Stomach (tissue), 4 donors: ENCODE results near the gene FANK1.

ENCODE experiments used
- POLR2A ChIP-seq, 4 donors: fragments of 450-650 bp; IDR thresholded peaks; one replicate each; pipeline ENCODE4 v1.6.1; 2016; ENCODE audit warnings: antibody characterized with exemption in 4 of 4, control low read depth in 2 of 4, mild to moderate bottlenecking in 1 of 4, moderate library complexity in 1 of 4
- POLR2AphosphoS5 ChIP-seq, 3 donors: sonication (generic); formaldehyde crosslinking; IDR thresholded peaks; one replicate each; pipeline ENCODE4 v1.6.1; 2016; ENCODE audit warnings: antibody characterized with exemption in 3 of 3

DNA sequence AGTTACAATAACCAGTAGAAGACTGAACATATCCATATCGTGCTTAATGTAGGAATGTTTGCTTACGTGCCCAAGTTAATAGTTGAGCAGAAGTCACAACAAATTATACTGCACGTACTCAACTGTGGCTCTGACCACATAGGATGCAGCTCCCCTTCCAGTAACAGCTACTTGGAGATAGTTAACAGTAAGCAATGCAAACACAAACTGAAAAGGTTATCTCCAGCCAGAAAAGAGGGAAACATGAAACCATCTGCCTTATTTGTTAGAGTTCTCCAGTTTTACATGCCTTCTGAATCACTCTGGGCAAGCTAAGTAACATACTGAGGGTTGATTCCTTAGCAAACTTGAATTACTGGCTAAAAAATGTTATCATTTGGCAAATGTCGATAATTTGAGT, 25.0 kb upstream of the FANK1 start:
- no peak for TF ChIP-seq POLR2A (IDR thresholded peaks at IDR 0.05)
- TF ChIP-seq POLR2AphosphoS5 (IDR thresholded peaks at IDR 0.05), result no peak
